Measurements from ENCODE around the gene ITPRIP.
A peak's percentile ranks its signal among the peaks of the same experiment; 100 is the strongest.

GRCh38 chr10:104274762-104275721 is 63.2 kb downstream of the ITPRIP start:
- TF ChIP-seq CTCF (IDR thresholded peaks at IDR 0.05; ENCODE audit: poor library complexity) (peak; percentile 72), EZH2 (IDR thresholded peaks at IDR 0.05; ENCODE audit: borderline replicate concordance) (no peak)
